SH-SY5Y (cell line): ENCODE measurements around the gene GPC5.

Experiments used
- GATA2 ChIP-seq: IDR thresholded peaks from 2 replicates; pipeline ENCODE4 v1.6.1; 2011; ENCODE audit warnings: mild to moderate bottlenecking, low read depth, low read length
- GATA3 ChIP-seq: IDR thresholded peaks from 2 replicates; pipeline ENCODE4 v1.6.1; 2011; ENCODE audit warnings: low read depth, mild to moderate bottlenecking, low read length, moderate library complexity

GRCh38 chr13:91360246-91360751 lies 38.1 kb upstream of the GPC5 start:
- no peak for TF ChIP-seq GATA3
- no peak for TF ChIP-seq GATA2
